Retina (tissue), 1 donor: Measurements from ENCODE around the gene POU2F3.

Source experiments
- DNase-seq: peaks from one replicate; pipeline ENCODE4 v3.0.0-alpha.2; 2016

The POU2F3 gene

DNA sequence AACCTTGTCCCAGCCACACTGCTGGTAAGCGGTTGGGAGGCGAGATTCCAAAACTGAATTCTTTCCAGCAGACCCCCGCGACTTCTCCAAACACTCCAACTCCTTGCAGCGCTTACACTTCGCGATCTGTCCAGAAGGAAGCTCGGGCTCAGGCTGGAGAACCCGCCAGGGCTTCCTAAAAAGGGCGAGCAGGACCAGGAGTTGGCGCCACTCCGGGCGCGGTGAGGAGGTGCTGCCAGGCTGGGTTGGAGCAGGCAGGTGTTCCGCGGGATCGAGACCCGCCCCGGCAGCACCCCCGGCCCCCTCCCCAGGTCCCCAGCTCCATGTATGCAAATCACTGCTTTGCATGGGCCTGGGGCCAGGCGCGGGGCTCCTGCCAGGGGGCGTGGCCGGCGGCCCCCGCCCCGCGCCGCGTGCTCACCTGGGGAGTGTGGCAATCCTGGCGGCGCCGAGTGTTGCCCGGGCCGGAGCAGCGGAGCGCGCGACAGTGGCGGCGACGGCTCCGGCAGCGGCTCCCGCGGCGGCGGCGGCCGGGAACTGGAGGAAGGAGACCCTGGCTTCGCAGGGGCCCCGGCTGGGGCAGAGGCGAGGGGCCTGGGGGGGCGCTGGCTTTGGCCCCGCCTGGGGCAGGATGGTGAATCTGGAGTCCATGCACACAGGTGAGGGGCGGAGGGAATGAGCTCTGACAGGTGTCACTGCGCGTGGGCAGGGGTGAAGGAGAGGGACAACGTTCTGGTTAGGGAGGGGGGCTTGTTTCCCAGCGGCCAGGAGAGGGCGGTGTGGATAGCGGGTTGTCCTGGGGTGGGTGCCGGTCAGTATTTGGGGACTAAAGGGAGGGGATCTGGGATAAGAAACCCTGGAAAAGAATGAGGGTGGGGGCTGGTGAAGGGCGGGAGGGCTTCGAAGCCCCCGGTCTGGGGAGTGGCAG lies at the start of gene POU2F3:
TSS of gene POU2F3 (plus strand) at position 428 of the 928 bp plus-strand sequence. CDS start at position 632, 204 bp downstream.
- DNase-seq = no peak

DNA sequence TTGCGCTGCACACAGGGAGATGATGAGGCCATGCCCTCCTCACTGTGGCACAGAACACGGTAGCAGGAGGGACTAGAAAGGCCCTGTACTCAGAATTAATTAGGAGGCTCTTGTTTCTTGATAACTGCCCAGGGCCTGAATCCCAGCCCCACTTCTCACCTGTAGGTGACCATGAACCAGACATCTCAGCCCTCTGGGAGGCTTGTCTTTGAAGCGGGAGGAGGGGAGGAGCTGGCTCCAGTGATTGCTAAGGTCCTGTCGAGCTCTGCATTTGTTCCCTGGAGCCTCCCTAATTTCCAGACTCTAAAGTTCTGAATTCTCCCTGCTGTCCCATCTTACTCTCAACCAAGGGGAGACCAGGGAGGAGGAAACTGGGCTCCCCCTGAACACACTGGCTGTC lies 48.9 kb upstream of the POU2F3 start:
- no peak for DNase-seq

DNA sequence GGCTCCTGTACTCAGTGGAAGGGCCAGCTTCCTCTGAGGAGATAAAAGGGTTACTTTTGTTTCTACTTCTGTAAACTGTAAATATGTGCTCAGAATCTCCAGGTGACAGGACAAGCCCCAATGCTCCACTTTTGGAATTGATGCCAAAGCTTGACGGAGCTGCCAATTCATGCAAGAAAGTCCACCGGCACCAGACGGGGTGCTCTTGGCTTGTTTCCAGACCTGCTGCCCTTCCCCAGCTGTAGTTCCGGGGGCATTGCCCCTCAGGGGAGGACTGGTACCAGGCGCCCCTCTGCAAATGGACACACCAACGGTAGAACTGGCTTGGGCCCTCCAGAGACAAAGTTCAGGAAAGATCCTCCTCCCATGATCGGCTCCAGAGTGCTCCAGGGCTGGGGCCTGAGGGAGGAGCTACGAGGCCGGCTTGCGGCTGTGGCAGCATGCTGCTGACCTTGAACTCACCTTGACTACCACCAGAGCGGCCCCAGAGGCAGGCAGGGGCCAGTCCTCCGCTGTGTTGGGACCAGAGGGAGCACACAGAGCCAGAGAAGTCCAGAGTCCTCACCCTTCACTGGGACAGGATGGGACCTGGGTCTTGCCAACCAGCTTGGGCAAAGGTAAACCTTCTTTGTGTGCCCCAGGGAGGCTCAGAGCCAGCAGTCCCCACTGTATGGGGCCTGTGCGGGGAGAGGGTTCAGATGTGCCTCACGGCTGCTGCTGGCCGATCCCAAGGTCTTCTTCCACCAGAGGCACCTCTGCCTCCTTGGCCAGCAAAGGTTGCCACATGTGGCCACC lies 46.9 kb upstream of the POU2F3 start:
- DNase-seq = no peak

DNA sequence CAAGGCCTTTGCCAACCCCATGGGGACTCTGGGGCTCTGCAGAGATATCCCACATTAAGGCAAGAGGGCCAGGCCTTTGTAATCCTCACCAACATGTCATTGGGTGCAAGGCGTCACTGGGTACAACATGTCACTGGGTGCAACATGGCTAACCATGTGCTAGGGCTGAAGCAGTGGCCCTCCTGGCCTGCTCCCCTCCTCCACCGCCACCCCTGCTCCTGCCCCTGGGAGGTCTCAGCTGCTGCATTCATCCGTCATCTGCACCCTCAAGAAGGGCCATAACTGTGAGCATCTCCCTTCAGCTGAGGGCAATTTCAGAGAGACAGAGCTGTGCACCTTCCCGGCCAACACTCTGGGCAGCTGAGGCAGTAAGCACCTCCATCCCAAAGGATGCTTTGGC lies 45.8 kb upstream of the POU2F3 start:
- no peak for DNase-seq

DNA sequence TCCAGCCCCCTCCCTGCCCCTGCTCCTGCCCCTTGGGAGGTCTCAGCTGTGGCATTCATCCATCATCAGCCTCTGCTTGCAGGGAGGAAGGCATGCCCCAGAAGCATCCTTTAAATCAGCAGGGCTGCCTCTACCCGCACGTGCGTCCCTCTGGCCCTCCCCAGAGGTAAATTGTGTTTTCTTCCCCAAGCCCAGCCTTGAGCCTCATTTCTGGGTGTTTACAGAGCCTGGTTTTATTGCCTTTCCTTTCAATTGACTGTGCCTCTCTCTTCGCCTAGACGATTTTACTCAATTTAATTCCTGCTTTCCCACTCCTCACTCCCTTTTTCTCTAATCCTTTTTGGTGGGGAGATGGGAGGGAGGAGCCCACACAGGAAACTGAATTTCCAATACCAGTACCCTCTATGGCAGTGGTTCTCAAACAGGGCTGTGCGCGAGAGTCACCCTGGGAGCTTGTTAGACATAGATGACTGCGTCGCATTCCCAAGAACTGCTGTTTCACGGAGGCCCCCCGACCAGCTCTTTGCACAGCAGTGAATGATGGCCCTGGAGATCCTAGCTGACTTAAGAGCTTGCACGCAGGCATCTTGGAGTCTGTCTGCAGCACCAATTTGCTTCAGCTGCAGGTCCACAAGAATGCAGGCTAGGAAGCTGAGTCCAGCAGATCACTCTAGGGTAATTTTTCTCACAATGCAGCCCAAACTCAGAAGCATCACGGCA lies 44.2 kb upstream of the POU2F3 start:
- peak; percentile 73 for DNase-seq

DNA sequence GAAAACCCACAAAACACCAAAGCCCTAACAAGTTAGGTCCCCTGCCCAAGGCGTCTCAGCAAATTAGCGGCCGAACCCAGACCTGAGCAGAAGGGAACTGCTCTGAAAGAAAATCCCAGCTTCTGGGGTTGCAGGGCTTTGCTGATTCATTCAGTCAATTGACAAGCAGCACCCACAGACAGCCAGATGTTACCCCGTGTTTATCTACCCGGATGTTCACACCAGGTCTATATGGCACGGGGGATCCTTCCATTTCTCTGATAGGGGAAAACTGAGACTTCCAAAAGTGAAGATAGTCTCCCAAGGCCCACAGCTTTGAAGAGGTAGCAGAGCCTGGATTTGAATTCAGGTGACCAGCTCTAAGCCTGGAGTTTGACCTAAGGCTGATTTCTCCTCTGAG lies 43.1 kb upstream of the POU2F3 start:
- DNase-seq = no peak

DNA sequence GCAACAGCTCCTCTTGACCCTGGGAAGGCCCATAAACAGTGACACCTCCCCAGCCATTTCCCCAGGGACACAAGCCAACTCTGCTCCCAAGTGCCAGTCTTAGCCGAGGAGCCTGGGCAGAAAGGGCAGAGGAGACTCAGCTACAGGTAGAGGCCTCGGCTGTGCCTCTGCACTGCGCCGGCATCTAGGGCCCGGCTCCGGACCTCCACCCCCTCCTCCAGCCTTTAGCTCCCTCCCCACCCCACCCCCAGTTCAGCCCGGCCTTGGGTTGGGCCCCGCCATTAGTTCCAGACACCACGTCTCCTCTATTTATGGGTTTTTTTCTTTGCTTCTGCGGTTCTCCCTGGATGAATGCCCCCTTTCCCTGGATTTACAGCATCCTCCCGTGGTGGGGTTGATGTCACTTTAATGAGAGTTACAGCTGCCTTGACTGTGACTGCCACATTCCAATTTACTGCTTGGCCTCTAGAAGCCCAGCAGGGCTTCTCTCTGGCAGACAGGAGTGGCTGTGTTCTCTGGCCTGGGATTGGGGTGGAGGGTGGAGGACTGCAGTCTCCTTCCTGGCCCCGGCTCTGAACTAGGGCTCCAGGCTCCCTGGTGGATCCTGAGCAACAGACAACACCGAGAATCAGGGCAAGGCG lies 42.6 kb upstream of the POU2F3 start:
- peak; percentile 68 for DNase-seq

DNA sequence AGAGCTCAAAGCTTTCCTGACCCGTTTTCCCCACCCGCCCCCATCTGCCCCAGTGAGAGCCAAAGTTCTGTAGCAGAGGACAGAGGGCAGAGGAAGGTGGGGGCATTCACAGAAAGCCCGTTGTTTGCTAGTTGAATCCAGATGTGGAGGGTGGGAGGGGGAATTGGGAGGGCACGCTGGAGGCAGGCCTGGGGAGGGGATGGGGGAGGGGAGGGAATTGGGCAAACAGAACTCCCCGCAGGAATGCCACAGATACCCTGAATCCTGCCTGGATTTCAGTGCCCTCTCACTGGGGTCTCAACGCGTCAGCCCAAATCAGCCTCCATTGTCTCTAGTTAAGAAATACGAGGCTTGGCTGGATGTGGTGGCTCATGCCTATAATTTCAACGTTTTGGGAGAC lies 42.0 kb upstream of the POU2F3 start:
- no peak for DNase-seq

DNA sequence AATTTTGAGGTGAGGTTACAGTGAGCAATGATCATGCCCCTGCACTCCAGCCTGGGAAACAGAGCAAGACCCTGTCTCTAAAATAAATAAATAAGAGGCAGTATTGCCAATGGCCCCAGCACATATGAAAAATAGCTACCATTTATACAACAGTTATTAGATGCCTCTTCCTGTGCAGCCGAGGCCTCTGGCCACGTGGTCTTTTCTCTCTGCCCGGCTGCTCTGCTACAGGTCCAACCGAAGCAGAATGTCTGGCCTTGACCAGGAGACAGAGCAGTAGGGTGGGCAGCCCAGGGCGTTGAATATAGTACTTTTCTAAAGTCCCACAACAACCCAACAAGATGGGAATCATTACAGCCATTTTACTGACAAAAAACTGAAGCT lies 41.5 kb upstream of the POU2F3 start:
- DNase-seq = no peak

DNA sequence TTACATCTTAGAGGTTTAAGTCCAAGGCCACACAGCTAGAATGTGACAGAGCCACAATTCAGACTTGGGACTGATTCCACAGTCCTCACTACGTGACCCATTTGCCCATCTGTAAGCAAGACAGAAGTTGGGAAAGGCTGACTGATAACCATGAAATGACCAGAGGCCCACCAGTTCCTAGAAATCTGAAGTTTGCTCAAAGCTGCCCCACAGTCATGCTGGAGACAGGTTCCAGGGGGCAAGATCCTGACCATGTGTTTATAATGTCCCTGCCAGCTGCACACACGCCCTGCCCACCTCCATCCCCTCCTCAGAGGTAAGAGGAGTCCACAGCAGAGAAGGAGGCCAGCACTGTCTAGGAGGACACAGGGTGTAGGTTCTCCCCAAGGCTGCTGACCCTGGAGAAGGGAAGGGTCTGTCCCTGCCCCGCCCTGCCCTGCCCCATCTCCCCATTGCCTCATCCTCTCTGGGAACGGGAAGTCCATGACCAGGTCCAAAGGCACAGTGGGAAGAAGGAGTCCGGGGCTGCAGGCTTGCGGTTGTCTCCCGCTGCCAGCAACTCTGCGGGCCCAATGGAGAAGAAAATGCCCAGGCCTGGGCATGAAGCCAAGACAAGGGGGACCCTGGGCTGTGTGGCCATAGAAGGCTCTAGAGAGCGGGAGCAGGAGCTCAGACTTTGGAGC lies 41.0 kb upstream of the POU2F3 start:
- DNase-seq = no peak

DNA sequence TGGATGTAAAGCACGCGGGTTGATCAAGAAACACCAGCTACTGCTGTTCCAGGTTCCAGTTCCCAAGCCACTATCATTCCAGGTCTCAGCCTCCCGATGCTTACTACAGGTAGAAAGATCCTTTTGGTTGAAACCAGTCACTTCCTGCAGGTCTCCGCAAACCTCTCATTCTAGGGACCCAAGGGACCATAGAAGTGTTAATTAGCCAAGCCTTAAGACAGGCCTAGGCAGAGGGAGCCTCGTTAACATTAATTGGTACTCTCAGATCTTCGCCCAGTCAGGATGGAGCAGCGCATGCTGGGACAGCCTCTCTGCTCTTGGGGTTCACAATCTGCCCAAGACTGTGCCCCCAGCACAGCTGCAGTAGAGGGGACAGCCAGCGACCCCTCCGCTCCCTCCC lies 40.3 kb upstream of the POU2F3 start:
- DNase-seq = no peak

DNA sequence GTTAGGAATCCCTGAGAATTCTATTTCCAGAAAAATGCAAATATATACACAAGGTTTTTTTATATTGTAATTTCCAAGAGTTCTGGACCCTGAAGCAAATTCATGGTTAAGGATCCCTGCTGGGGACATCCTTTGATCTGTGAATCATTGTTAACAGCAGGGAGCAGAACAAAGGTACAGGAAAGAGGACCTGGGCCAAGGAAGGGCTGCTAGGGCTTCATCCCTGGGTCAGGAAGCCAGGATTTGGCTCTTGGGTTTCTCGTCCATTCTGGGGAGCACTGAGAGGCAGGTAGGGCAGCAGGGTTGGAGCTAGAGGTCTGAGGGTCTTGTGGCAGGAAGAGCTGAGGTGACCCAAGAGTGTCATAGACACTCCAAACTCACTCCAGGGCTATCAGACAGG lies 39.3 kb upstream of the POU2F3 start:
- no peak for DNase-seq

DNA sequence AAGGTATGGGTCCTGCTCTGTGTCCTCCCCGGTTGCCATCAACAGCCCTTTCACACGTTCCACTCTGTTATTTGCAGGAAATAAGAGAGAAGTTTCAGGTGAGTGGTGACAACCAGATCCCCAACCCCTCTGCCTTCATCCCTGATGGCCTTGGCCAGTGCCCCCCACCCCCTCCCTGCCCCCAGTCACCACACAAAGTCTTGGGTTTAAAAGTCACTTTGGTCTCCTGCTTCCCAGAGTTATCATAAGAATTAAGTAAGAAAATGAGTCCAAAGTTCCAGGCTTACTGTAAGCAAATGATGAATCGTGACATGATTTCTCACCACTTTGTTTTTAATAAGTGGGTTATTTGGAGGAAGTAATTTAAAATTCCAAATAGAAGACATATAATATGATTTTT lies 38.3 kb upstream of the POU2F3 start:
- no peak for DNase-seq

DNA sequence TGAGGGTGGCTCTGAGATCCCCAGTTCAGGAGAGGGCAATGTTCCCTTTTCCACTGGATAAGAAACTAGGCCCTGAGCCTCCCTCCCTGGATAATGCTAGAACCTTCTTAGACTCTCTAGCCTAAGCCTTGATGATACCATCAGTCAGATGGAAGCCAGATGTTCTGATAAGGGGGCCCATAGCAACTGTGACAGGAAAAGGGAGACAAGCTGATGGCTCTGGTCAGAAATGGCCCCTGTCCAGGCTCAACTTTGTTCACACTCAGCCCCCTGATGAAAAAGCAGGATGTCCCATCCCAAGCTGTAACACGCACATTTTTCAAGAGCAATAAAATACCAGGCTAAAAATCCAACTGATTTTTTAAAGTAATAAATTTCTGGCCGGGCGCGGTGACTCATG lies 36.3 kb upstream of the POU2F3 start:
- no peak for DNase-seq

DNA sequence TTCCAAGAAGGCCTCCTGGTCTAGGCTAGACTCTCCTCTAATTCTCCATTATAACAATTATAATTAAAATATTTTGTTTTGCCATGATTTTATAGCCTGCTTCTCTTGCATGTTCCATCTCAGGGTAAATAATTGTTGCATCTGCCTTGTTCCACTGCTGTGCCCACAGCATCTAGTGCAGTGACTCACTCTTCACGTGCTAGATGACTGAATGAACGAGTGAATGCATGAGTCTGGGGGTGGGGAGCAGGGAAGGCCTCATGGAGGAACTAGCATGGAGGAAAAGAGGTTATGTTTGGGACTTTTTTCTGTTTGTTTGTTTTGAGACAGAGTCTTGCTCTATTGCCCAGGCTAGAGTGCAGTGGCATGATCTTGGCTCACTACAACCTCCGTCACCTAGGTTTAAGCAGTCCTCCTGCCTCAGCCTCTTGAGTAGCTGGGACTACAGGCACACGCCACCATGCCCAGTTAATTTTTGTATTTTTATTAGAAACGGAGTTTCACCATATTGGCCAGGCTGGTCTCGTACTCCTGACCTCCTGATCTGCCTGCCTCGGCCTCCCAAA lies 34.3 kb upstream of the POU2F3 start:
- no peak for DNase-seq

DNA sequence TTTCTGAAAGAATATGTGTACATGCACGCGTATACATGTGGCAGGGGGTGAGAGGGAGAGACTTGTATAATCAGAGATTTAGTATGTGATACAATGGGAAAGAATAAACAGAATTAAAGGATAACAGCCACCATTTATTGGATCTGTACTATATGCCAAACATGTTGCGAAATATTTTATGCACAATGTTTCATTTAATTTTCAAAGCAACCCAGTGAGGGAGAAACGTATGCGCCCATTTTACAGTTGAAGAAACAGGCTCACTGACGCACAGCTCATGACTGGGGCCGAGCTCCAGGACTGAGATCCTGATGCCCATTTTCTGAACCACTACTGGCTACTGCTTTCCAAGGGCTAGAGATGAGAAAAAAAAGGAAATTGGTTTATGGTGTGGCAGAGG lies 32.4 kb upstream of the POU2F3 start:
- DNase-seq = no peak

DNA sequence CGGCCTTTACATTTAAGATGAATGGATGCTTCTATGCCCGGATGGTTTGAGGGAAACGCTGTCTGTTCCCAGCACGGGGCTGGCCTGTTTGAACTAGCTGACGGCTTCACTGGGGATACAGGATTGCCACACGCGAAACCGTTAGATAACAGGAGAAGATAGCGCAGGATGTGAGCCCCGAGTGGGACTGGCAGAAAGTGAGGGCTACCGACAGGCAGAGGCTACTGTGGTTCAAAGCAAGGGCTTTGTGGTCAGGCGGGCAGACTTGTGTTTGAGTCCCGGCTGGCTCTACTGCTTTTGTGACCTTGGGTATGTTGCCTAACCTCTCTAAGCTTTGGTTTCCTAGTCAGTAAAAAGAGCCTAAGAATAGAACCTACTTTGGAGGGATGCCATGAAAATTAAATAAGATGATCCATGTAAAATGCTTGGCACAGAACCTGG lies 31.9 kb upstream of the POU2F3 start:
- DNase-seq = peak; percentile 44

DNA sequence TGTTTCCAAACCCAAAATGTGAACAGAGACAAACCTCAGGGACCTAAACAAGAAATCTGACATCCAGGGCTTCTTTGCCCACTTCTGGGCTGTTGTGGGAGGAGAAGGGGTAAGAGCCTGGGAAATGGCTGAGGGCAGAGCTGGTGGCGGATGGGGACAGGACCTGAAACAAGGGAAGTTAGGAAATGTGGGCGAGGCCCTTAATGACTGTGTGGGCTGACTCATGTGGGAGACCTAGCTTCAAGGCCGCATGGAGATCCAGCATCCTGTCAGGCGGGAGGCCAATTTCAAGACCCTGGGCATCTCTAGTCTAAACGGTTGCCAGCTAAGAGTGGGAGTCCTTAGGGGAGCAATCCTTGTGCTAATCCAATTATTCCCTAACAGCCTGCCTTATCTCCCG lies 31.2 kb upstream of the POU2F3 start:
- DNase-seq = no peak

DNA sequence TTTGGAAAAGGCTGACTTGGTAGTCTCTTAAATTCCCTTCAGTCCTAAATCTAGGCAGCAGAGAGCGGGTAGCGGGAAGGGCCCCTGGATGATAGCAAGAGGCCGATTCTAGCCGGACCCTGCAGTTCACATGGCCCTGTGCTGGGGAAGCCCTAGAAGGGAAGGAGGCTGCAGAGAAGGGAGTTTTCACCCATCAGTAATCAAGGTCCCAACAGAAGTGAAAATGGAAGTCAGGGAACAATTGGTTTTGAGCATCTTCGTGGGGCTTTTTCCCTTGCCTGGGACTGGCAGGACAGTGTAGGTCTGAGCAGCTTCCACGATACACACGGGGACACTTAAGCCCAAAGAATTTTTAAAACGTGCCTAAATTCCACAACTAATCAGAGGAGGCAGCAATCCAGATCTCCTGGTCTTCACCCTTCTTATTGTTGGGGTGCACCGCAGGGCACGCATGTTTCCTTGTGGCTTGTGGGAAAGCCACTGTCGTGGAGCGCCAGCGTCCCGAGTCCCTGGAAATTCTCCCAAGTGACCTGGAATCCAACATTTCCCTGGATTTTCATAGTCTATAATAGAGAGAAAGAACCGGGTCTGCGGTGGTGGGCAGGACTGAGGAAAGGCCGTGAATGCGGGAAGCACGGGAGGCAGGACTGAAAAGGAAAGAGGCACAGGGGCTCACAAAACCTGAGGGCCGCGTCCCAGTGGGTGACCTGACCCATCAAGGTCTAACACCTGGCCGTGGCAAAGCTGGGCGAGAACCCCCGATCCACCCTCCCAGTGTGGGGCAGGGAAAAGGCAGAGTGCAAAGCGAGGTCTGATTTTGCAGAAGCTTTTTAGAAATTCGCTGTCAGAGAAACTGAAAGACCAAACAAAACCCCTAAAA lies 30.0 kb upstream of the POU2F3 start:
- DNase-seq = no peak

DNA sequence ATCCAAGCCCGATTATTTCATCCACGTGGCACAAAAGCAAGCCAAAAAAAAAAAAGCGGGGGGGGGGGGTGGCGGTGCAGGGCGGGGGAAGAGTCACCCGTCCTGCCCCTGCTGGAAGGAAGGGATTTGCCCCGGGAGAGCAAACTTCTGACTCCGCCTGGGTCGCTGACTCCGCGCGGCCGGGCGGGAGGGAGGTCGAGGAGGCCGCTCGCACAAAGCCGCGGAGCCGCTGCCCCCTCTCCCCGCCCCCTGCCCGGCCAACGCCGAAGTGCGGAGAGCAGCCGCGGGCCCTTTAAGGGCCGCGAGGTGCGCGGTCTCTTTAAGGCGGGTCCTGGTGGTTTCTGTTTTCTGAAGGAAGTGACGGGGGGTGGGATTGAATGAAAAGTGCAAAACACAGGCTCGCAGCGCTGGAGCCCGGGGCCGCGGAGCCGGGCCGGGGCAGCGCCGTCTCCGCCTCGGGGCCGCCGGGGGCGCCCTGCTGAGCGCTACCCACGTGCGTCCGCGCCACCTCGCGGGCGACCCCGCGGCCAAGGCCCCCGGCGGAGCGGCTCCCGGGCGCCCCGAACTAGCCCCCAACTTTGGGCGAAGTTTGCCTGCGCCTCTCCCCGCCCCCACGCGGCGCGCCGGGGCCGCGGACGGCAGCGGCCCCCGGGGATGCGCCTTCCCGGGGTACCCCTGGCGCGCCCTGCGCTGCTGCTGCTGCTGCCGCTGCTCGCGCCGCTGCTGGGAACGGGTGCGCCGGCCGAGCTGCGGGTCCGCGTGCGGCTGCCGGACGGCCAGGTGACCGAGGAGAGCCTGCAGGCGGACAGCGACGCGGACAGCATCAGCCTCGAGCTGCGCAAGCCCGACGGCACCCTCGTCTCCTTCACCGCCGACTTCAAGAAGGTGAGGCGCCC lies 29.1 kb upstream of the POU2F3 start, which contains the start of gene OAF:
TSS of gene OAF (plus strand) at position 407 of the 896 bp plus-strand sequence. CDS start at position 655, 248 bp downstream.
- peak; percentile 87 for DNase-seq
